ENCODE measurements around the gene ARHGAP22.

The ARHGAP22 gene

GRCh38 chr10:48411510-48411909 lies 193.4 kb downstream of the ARHGAP22 start:
- Histone ChIP-seq H3K36me3 (peaks cover 48 to 88% (median 68%) of the 10 kb centered on the region in 11 experiments), H3K27ac (no peak overlapping the region), H3K27me3 (no peaks in the 10 kb centered on the region), H3K4me1 (peaks cover 0 to 6% (median 0%) of the 10 kb centered on the region in 10 experiments; a peak in 6 of 20 replicates), H3K9me3 (replicated peaks in 1 of 11) (peaks cover 13 to 21% (median 15%) of the 10 kb centered on the region in 11 experiments), H4K20me1 (0 out of 22 replicates have a peak, but pooled peaks cover 0 to 4% (median 0%) of the 10 kb centered on the region in 11 experiments), H3K9ac (no peak overlapping the region), H3K4me2 (no peak overlapping the region), H3K4me3 (no peak overlapping the region)
- no peak for TF ChIP-seq Cebpa-rat (IDR thresholded peaks at IDR 0.05)

DNA sequence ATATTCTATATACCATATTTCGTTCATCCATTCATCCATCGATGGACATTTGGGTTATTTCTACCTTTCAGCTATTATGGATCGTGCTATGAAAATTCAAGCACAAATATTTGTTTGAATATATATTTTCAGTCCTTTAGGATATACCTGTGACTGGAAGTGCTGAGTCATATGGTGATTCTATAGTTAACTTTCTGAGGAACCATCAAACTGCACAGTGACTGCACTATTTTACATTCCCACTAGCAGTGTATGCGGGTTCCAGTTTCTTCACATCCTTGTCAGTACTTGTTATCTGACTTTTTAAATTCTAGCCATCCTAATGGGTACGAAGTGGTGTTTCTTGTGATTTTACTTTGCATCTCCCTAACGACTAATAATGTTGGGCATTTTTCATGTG lies 194.4 kb downstream of the ARHGAP22 start:
- Histone ChIP-seq H3K4me3 (no peak overlapping the region), H3K27ac (no peak overlapping the region), H3K9ac (no peak overlapping the region), H4K20me1 (no peaks in the 10 kb centered on the region), H3K4me1 (peaks cover 0 to 16% (median 6%) of the 10 kb centered on the region in 10 experiments; a peak in 11 of 20 replicates), H3K27me3 (no peaks in the 10 kb centered on the region), H3K4me2 (no peak overlapping the region), H3K36me3 (peaks cover 41 to 90% (median 72%) of the 10 kb centered on the region in 11 experiments), H3K9me3 (replicated peaks in 1 of 11) (peaks cover 13 to 21% (median 15%) of the 10 kb centered on the region in 11 experiments)
- no peak for TF ChIP-seq Cebpa-rat (IDR thresholded peaks at IDR 0.05)

DNA sequence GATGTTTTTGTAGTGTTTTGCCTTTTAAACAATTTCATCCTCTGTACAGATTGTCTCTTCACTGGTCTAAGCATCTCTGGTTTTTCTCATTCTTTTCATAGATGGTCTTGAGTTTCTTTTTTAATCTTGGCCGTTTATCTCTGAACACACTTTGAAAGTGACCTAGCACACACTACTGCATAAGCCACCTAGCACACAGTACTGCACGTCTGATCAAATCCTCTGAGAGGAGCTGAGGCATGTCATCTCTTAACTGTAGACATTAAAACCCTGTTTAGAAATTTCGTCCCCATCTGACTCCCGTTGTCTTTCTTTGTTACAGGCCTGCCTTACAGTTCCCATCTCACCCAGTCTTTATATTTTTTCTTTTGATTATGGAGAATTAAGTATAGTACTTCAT lies 198.2 kb downstream of the ARHGAP22 start:
- Histone ChIP-seq H3K27me3 (no peaks in the 10 kb centered on the region), H3K4me1 (peaks cover 0 to 16% (median 6%) of the 10 kb centered on the region in 10 experiments; a peak in 11 of 20 replicates), H3K27ac (no peak overlapping the region), H3K36me3 (peaks cover 33 to 84% (median 49%) of the 10 kb centered on the region in 11 experiments), H3K9ac (no peak overlapping the region), H4K20me1 (peaks cover 0 to 5% (median 0%) of the 10 kb centered on the region in 11 experiments; a peak in 2 of 22 replicates), H3K9me3 (replicated peaks in 1 of 11) (peaks cover 0 to 6% (median 0%) of the 10 kb centered on the region in 11 experiments; a peak in 2 of 22 replicates), H3K4me3 (no peak overlapping the region), H3K4me2 (peak overlapping the region in 3 of 11 experiments; percentile 28 to 54 (median 38); a peak in 5 of 22 replicates)
- no peak for TF ChIP-seq Cebpa-rat (IDR thresholded peaks at IDR 0.05)

- H4K20me1 ChIP-seq: peaks cover 0 to 10% (median 0%) of the 10 kb centered on the region in 11 experiments; a peak in 3 of 22 replicates
- peaks cover 29 to 81% (median 47%) of the 10 kb centered on the region in 11 experiments for H3K36me3 ChIP-seq
- H3K4me1 ChIP-seq: peaks cover 0 to 16% (median 6%) of the 10 kb centered on the region in 10 experiments; a peak in 11 of 20 replicates
- no peak for TF ChIP-seq Cebpa-rat (IDR thresholded peaks at IDR 0.05)
- H3K27me3 ChIP-seq: no peaks in the 10 kb centered on the region
- no peak overlapping the region for H3K9ac ChIP-seq
- H3K9me3 ChIP-seq (replicated peaks in 1 of 11): peaks cover 0 to 6% (median 0%) of the 10 kb centered on the region in 11 experiments; a peak in 2 of 22 replicates
- peak overlapping the region in 6 of 11 experiments; percentile 6 to 54 (median 34); a peak in 10 of 22 replicates for H3K4me2 ChIP-seq
- H3K27ac ChIP-seq: no peak overlapping the region
- H3K4me3 ChIP-seq: no peak overlapping the region
Measured at GRCh38 chr10:48406204-48406603, 198.7 kb downstream of the ARHGAP22 start.

DNA sequence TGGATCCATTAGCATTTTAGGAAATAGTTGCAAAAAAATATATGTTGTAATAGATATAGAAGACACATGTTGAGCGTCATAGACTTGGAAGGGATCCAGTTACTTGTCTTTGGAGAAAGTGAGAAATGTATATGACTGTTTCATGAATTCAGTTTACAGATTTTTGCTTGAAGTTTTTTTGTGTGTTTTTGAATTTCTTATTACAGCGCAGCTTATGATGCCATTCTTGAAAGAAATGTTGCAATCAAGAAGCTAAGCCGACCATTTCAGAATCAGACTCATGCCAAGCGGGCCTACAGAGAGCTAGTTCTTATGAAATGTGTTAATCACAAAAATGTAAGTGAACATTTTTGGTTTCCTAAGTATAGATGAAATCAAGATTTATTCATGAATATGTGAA lies 200.2 kb downstream of the ARHGAP22 start:
- Histone ChIP-seq H3K27ac (no peak overlapping the region), H3K27me3 (no peaks in the 10 kb centered on the region), H3K9me3 (replicated peaks in 1 of 11) (no peaks in the 10 kb centered on the region), H3K4me1 (peaks cover 0 to 16% (median 6%) of the 10 kb centered on the region in 10 experiments; a peak in 11 of 20 replicates), H3K4me3 (no peak overlapping the region), H4K20me1 (peaks cover 0 to 25% (median 12%) of the 10 kb centered on the region in 11 experiments; a peak in 16 of 22 replicates), H3K9ac (no peak overlapping the region), H3K4me2 (no peak overlapping the region), H3K36me3 (peaks cover 14 to 65% (median 33%) of the 10 kb centered on the region in 11 experiments; a peak in 20 of 22 replicates)
- no peak for TF ChIP-seq Cebpa-rat (IDR thresholded peaks at IDR 0.05)

- no peaks in the 10 kb centered on the region for H3K27me3 ChIP-seq
Measured at GRCh38 chr10:48400850-48401220, 204.0 kb downstream of the ARHGAP22 start.

GRCh38 chr10:48400129-48400849 lies 204.6 kb downstream of the ARHGAP22 start:
- Histone ChIP-seq H3K4me1 (no peaks in the 10 kb centered on the region), H3K9me3 (replicated peaks in 1 of 11) (no peaks in the 10 kb centered on the region), H3K9ac (no peak overlapping the region), H3K27me3 (no peaks in the 10 kb centered on the region), H3K27ac (no peak overlapping the region), H3K4me3 (no peak overlapping the region), H3K4me2 (no peak overlapping the region), H4K20me1 (peaks cover 3 to 68% (median 29%) of the 10 kb centered on the region in 11 experiments; a peak in 17 of 22 replicates), H3K36me3 (peaks cover 0 to 23% (median 8%) of the 10 kb centered on the region in 11 experiments; a peak in 8 of 22 replicates)
- TF ChIP-seq Cebpa-rat (IDR thresholded peaks at IDR 0.05): no peak

More at GRCh38 chr10:48400850-48401220, 204.0 kb downstream of the ARHGAP22 start:
- H3K27ac ChIP-seq: no peak overlapping the region
- TF ChIP-seq Cebpa-rat (IDR thresholded peaks at IDR 0.05): no peak
- H3K4me1 ChIP-seq: peaks cover 0 to 4% (median 1%) of the 10 kb centered on the region in 10 experiments; a peak in 10 of 20 replicates
- H3K9me3 ChIP-seq (replicated peaks in 1 of 11): no peaks in the 10 kb centered on the region
- H4K20me1 ChIP-seq: peaks cover 3 to 62% (median 29%) of the 10 kb centered on the region in 11 experiments; a peak in 17 of 22 replicates
- H3K36me3 ChIP-seq: peaks cover 1 to 29% (median 9%) of the 10 kb centered on the region in 11 experiments; a peak in 12 of 22 replicates
- no peak overlapping the region for H3K9ac ChIP-seq
- no peak overlapping the region for H3K4me2 ChIP-seq
- no peak overlapping the region for H3K4me3 ChIP-seq

DNA sequence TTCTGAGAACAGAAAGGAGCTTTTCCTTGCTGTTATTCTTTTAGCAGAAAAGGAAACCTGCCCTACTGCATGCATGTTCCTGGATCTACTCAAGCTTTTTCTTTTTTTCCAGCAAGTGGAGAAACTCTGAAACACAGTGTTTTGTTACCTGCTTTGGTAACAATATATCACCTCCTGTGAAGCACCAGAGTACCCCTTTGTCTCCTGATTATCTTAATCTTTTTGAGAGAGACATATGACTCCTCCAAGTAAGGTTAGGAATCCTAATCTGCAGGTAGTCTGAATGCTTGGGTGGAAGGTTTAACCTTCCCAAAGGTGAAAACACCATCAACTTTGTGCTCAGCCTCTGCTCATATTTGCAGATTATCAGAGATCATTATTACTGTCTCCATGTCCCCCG lies 205.3 kb downstream of the ARHGAP22 start:
- no peak overlapping the region for H3K4me3 ChIP-seq
- no peak overlapping the region for H3K4me2 ChIP-seq
- H4K20me1 ChIP-seq: peaks cover 3 to 68% (median 29%) of the 10 kb centered on the region in 11 experiments; a peak in 17 of 22 replicates
- H3K9me3 ChIP-seq (replicated peaks in 1 of 11): no peaks in the 10 kb centered on the region
- H3K36me3 ChIP-seq: peaks cover 0 to 16% (median 5%) of the 10 kb centered on the region in 11 experiments; a peak in 6 of 22 replicates
- H3K27me3 ChIP-seq: no peaks in the 10 kb centered on the region
- H3K9ac ChIP-seq: no peak overlapping the region
- no peaks in the 10 kb centered on the region for H3K4me1 ChIP-seq
- no peak for TF ChIP-seq Cebpa-rat (IDR thresholded peaks at IDR 0.05)
- no peak overlapping the region for H3K27ac ChIP-seq

- H3K27ac ChIP-seq: no peak overlapping the region
- H4K20me1 ChIP-seq: peaks cover 3 to 68% (median 29%) of the 10 kb centered on the region in 11 experiments; a peak in 17 of 22 replicates
- no peak overlapping the region for H3K4me2 ChIP-seq
- no peak overlapping the region for H3K4me3 ChIP-seq
- H3K27me3 ChIP-seq: no peaks in the 10 kb centered on the region
- no peaks in the 10 kb centered on the region for H3K4me1 ChIP-seq
- no peak for TF ChIP-seq Cebpa-rat (IDR thresholded peaks at IDR 0.05)
- H3K36me3 ChIP-seq: peaks cover 0 to 11% (median 2%) of the 10 kb centered on the region in 11 experiments; a peak in 4 of 22 replicates
- no peaks in the 10 kb centered on the region for H3K9me3 ChIP-seq (replicated peaks in 1 of 11)
- H3K9ac ChIP-seq: no peak overlapping the region
Measured at GRCh38 chr10:48399056-48399541, 205.8 kb downstream of the ARHGAP22 start.
